ENCODE measurements around the gene MMP2. TPM values are rescaled to one million over a fixed set of nuclear protein-coding genes. Genes with fewer than 3 reads are reported as not detected.

The MMP2 gene
- total RNA-seq, 1 donor from 2014 or later = not detected

GRCh38 chr16:55506083-55506482 lies 27.1 kb downstream of the MMP2 start:
- H3K4me1 Mint-ChIP-seq = peaks cover 10% of the 10 kb centered on the region
- no peak overlapping the region for H3K4me3 Mint-ChIP-seq
- no peaks in the 10 kb centered on the region for H3K36me3 Mint-ChIP-seq (ENCODE audit: low read depth)
- intact Hi-C loops (cut with micrococcal nuclease) = no loop called here
- H3K9me3 Mint-ChIP-seq = no peaks in the 10 kb centered on the region
- peaks cover 21% of the 10 kb centered on the region for H3K27me3 Mint-ChIP-seq
- no peak overlapping the region for H3K27ac Mint-ChIP-seq
- DNase-seq = peak; percentile 23

GRCh38 chr16:55506708-55507107 lies 27.7 kb downstream of the MMP2 start:
- intact Hi-C loops (cut with micrococcal nuclease) = no loop called here
- H3K27ac Mint-ChIP-seq = no peak overlapping the region
- DNase-seq = no peak
- H3K36me3 Mint-ChIP-seq (ENCODE audit: low read depth) = no peaks in the 10 kb centered on the region
- H3K4me3 Mint-ChIP-seq = no peak overlapping the region
- peaks cover 2% of the 10 kb centered on the region for H3K9me3 Mint-ChIP-seq
- peaks cover 22% of the 10 kb centered on the region for H3K27me3 Mint-ChIP-seq
- H3K4me1 Mint-ChIP-seq = peaks cover 10% of the 10 kb centered on the region

GRCh38 chr16:55508271-55508921 lies 29.4 kb downstream of the MMP2 start:
- intact Hi-C loops (cut with micrococcal nuclease) = no loop called here
- Mint-ChIP-seq H3K27ac (no peak overlapping the region), H3K4me3 (peak overlapping the region; percentile 79), H3K4me1 (peaks cover 10% of the 10 kb centered on the region), H3K9me3 (peaks cover 17% of the 10 kb centered on the region), H3K36me3 (ENCODE audit: low read depth) (no peaks in the 10 kb centered on the region), H3K27me3 (peaks cover 30% of the 10 kb centered on the region)
- peak; percentile 50 for DNase-seq

GRCh38 chr16:55508941-55509931 lies 30.2 kb downstream of the MMP2 start, which contains the start of gene LPCAT2:
Gene LPCAT2, plus strand, starts transcription at chr16:55509072. Its CDS starts 110 bp downstream, at chr16:55509182.
- DNase-seq = peak; percentile 89
- no peaks in the 10 kb centered on the region for H3K36me3 Mint-ChIP-seq (ENCODE audit: low read depth)
- H3K4me1 Mint-ChIP-seq = peaks cover 10% of the 10 kb centered on the region
- peaks cover 17% of the 10 kb centered on the region for H3K9me3 Mint-ChIP-seq
- intact Hi-C loops (cut with micrococcal nuclease) = no loop called here
- peak within 1 kb of the TSS; percentile 79 for H3K4me3 Mint-ChIP-seq
- H3K27me3 Mint-ChIP-seq = peaks cover 30% of the 10 kb centered on the region
- peak within 1 kb of the TSS; percentile 26 for H3K27ac Mint-ChIP-seq

GRCh38 chr16:55510185-55510805 lies 31.3 kb downstream of the MMP2 start:
- no peak for DNase-seq
- Mint-ChIP-seq H3K4me1 (peaks cover 10% of the 10 kb centered on the region), H3K36me3 (ENCODE audit: low read depth) (no peaks in the 10 kb centered on the region), H3K27me3 (peaks cover 30% of the 10 kb centered on the region), H3K27ac (no peak overlapping the region), H3K4me3 (peak overlapping the region; percentile 79), H3K9me3 (peaks cover 17% of the 10 kb centered on the region)
- intact Hi-C loops (cut with micrococcal nuclease) = loop anchor here (10.0 kb wide), 1 partner anchor 1225 kb away; the partner anchor contains the start of gene IRX3

GRCh38 chr16:55512941-55513340 lies 33.9 kb downstream of the MMP2 start:
- peaks cover 10% of the 10 kb centered on the region for H3K4me1 Mint-ChIP-seq
- DNase-seq = no peak
- no peaks in the 10 kb centered on the region for H3K36me3 Mint-ChIP-seq (ENCODE audit: low read depth)
- no peak overlapping the region for H3K27ac Mint-ChIP-seq
- H3K9me3 Mint-ChIP-seq = peaks cover 17% of the 10 kb centered on the region
- H3K4me3 Mint-ChIP-seq = no peak overlapping the region
- H3K27me3 Mint-ChIP-seq = peaks cover 28% of the 10 kb centered on the region
- intact Hi-C loops (cut with micrococcal nuclease) = loop anchor here (10.0 kb wide), 1 partner anchor 1228 kb away; the partner anchor contains the start of gene IRX3

- no peak for DNase-seq
- H3K36me3 Mint-ChIP-seq (ENCODE audit: low read depth) = no peaks in the 10 kb centered on the region
- H3K4me1 Mint-ChIP-seq = peaks cover 10% of the 10 kb centered on the region
- no peak overlapping the region for H3K4me3 Mint-ChIP-seq
- no peak overlapping the region for H3K27ac Mint-ChIP-seq
- intact Hi-C loops (cut with micrococcal nuclease) = loop anchor here (10.0 kb wide), 1 partner anchor 1229 kb away; the partner anchor contains the start of gene IRX3
- peaks cover 17% of the 10 kb centered on the region for H3K9me3 Mint-ChIP-seq
- H3K27me3 Mint-ChIP-seq = peaks cover 25% of the 10 kb centered on the region
Observed at GRCh38 chr16:55513616-55514015, 34.6 kb downstream of the MMP2 start.

GRCh38 chr16:55515111-55515510 lies 36.1 kb downstream of the MMP2 start:
- peaks cover 13% of the 10 kb centered on the region for H3K27me3 Mint-ChIP-seq
- intact Hi-C loops (cut with micrococcal nuclease) = loop anchor here (10.0 kb wide), 1 partner anchor 1230 kb away; the partner anchor contains the start of gene IRX3
- no peak for DNase-seq
- H3K27ac Mint-ChIP-seq = no peak overlapping the region
- H3K4me1 Mint-ChIP-seq = no peaks in the 10 kb centered on the region
- H3K36me3 Mint-ChIP-seq (ENCODE audit: low read depth) = no peaks in the 10 kb centered on the region
- H3K9me3 Mint-ChIP-seq = peaks cover 17% of the 10 kb centered on the region
- H3K4me3 Mint-ChIP-seq = no peak overlapping the region

GRCh38 chr16:55521792-55522191 lies 42.8 kb downstream of the MMP2 start:
- Mint-ChIP-seq H3K9me3 (peaks cover 8% of the 10 kb centered on the region), H3K27me3 (no peaks in the 10 kb centered on the region), H3K27ac (no peak overlapping the region), H3K36me3 (ENCODE audit: low read depth) (no peaks in the 10 kb centered on the region), H3K4me3 (no peak overlapping the region), H3K4me1 (no peaks in the 10 kb centered on the region)
- intact Hi-C loops (cut with micrococcal nuclease) = no loop called here
- DNase-seq = no peak

GRCh38 chr16:55526441-55526840 lies 47.4 kb downstream of the MMP2 start:
- Mint-ChIP-seq H3K27ac (no peak overlapping the region), H3K36me3 (ENCODE audit: low read depth) (no peaks in the 10 kb centered on the region), H3K4me1 (no peaks in the 10 kb centered on the region), H3K27me3 (peaks cover 3% of the 10 kb centered on the region), H3K4me3 (no peak overlapping the region), H3K9me3 (peaks cover 8% of the 10 kb centered on the region)
- intact Hi-C loops (cut with micrococcal nuclease) = no loop called here
- DNase-seq = no peak

GRCh38 chr16:55527885-55528284 lies 48.9 kb downstream of the MMP2 start:
- Mint-ChIP-seq H3K4me1 (no peaks in the 10 kb centered on the region), H3K36me3 (ENCODE audit: low read depth) (no peaks in the 10 kb centered on the region), H3K27ac (no peak overlapping the region), H3K4me3 (no peak overlapping the region), H3K9me3 (no peaks in the 10 kb centered on the region), H3K27me3 (peaks cover 3% of the 10 kb centered on the region)
- intact Hi-C loops (cut with micrococcal nuclease) = no loop called here
- no peak for DNase-seq

- H3K36me3 Mint-ChIP-seq (ENCODE audit: low read depth) = no peaks in the 10 kb centered on the region
- H3K4me3 Mint-ChIP-seq = no peak overlapping the region
- intact Hi-C loops (cut with micrococcal nuclease) = no loop called here
- no peaks in the 10 kb centered on the region for H3K4me1 Mint-ChIP-seq
- DNase-seq = no peak
- H3K9me3 Mint-ChIP-seq = no peaks in the 10 kb centered on the region
- H3K27me3 Mint-ChIP-seq = peaks cover 3% of the 10 kb centered on the region
- no peak overlapping the region for H3K27ac Mint-ChIP-seq
Observed at GRCh38 chr16:55529018-55529417, 50.0 kb downstream of the MMP2 start.

- intact Hi-C loops (cut with micrococcal nuclease) = no loop called here
- no peak for DNase-seq
- no peaks in the 10 kb centered on the region for H3K4me1 Mint-ChIP-seq
- peaks cover 3% of the 10 kb centered on the region for H3K27me3 Mint-ChIP-seq
- no peak overlapping the region for H3K27ac Mint-ChIP-seq
- no peak overlapping the region for H3K4me3 Mint-ChIP-seq
- H3K9me3 Mint-ChIP-seq = no peaks in the 10 kb centered on the region
- H3K36me3 Mint-ChIP-seq (ENCODE audit: low read depth) = no peaks in the 10 kb centered on the region
Observed at GRCh38 chr16:55530316-55530856, 51.4 kb downstream of the MMP2 start.
